Measurements from ENCODE around the gene MBOAT7. TPM values are rescaled to one million over a fixed set of nuclear protein-coding genes. Genes with fewer than 3 reads are reported as not detected.

Gene MBOAT7
- polyA plus RNA-seq, 1 donor from 2014 or later = 19.0 TPM

DNA sequence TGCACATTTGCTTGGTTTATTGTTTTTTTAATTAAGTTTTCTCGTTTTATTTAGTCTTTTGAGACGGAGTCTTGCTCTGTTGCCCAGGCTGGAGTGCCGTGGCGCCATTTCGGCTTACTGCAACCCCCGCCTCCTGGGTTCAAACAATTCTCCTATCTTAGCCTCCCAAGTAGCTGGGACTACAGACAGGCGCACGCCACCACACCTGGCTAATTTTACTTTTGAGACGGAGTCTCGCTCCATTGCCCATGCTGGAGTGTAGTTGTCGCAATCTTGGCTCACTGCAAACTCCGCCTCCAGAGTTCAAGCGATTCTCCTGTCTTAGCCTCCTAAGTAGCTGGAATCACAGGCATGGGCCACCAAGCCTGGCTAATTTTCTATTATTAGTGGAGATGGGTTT lies 12.6 kb upstream of the MBOAT7 start:
- no peaks in the 10 kb centered on the region for H3K27me3 ChIP-seq (ENCODE audit: insufficient read depth, low read depth, low read length)
- peak overlapping the region; percentile 86 for H3K9ac ChIP-seq (ENCODE audit: low read length)
- H3K9me3 ChIP-seq (ENCODE audit: low read length) = no peaks in the 10 kb centered on the region
- no peaks in the 10 kb centered on the region for H3F3A ChIP-seq (ENCODE audit: insufficient read depth, low read length, poor library complexity, severe bottlenecking)
- H3K4me2 ChIP-seq (ENCODE audit: low read length) = peak overlapping the region; percentile 87
- no peaks in the 10 kb centered on the region for H3K36me3 ChIP-seq (ENCODE audit: insufficient read depth, low read length)
- peaks cover 48% of the 10 kb centered on the region for H3K79me2 ChIP-seq (replicated peaks; ENCODE audit: insufficient read depth, low read length)
- H3K4me3 ChIP-seq (ENCODE audit: low read length) = peak overlapping the region; percentile 80
- no peaks in the 10 kb centered on the region for H3K9me2 ChIP-seq (ENCODE audit: insufficient read depth, low read length)
- TF ChIP-seq MXI1 (conservative IDR thresholded peaks at IDR 0.05; ENCODE audit: poor library complexity, severe bottlenecking) (no peak), TAF1 (IDR thresholded peaks at IDR 0.05; ENCODE audit: low read depth) (no peak), EP300 (conservative IDR thresholded peaks at IDR 0.05; ENCODE audit: poor library complexity, severe bottlenecking) (no peak), EZH2 (IDR thresholded peaks at IDR 0.05; ENCODE audit: borderline replicate concordance, insufficient read depth, low read length, poor library complexity, severe bottlenecking) (no peak), SMC3 (conservative IDR thresholded peaks at IDR 0.05; ENCODE audit: poor library complexity) (no peak), POLR2AphosphoS5 (IDR thresholded peaks at IDR 0.05) (no peak), RAD21 (conservative IDR thresholded peaks at IDR 0.05) (no peak)
- TF ChIP-seq, protein P1, sequence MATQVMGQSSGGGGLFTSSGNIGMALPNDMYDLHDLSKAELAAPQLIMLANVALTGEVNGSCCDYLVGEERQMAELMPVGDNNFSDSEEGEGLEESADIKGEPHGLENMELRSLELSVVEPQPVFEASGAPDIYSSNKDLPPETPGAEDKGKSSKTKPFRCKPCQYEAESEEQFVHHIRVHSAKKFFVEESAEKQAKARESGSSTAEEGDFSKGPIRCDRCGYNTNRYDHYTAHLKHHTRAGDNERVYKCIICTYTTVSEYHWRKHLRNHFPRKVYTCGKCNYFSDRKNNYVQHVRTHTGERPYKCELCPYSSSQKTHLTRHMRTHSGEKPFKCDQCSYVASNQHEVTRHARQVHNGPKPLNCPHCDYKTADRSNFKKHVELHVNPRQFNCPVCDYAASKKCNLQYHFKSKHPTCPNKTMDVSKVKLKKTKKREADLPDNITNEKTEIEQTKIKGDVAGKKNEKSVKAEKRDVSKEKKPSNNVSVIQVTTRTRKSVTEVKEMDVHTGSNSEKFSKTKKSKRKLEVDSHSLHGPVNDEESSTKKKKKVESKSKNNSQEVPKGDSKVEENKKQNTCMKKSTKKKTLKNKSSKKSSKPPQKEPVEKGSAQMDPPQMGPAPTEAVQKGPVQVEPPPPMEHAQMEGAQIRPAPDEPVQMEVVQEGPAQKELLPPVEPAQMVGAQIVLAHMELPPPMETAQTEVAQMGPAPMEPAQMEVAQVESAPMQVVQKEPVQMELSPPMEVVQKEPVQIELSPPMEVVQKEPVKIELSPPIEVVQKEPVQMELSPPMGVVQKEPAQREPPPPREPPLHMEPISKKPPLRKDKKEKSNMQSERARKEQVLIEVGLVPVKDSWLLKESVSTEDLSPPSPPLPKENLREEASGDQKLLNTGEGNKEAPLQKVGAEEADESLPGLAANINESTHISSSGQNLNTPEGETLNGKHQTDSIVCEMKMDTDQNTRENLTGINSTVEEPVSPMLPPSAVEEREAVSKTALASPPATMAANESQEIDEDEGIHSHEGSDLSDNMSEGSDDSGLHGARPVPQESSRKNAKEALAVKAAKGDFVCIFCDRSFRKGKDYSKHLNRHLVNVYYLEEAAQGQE (IDR thresholded peaks at IDR 0.05; ENCODE audit: borderline replicate concordance) = no peak
- TF ChIP-seq, protein P2, sequence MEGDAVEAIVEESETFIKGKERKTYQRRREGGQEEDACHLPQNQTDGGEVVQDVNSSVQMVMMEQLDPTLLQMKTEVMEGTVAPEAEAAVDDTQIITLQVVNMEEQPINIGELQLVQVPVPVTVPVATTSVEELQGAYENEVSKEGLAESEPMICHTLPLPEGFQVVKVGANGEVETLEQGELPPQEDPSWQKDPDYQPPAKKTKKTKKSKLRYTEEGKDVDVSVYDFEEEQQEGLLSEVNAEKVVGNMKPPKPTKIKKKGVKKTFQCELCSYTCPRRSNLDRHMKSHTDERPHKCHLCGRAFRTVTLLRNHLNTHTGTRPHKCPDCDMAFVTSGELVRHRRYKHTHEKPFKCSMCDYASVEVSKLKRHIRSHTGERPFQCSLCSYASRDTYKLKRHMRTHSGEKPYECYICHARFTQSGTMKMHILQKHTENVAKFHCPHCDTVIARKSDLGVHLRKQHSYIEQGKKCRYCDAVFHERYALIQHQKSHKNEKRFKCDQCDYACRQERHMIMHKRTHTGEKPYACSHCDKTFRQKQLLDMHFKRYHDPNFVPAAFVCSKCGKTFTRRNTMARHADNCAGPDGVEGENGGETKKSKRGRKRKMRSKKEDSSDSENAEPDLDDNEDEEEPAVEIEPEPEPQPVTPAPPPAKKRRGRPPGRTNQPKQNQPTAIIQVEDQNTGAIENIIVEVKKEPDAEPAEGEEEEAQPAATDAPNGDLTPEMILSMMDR (IDR thresholded peaks at IDR 0.05; ENCODE audit: poor library complexity, severe bottlenecking) = no peak
- H4K20me1 ChIP-seq (ENCODE audit: insufficient read depth) = peaks cover 13% of the 10 kb centered on the region
- no peak overlapping the region for H3K27ac ChIP-seq (ENCODE audit: low read length)
- H2AFZ ChIP-seq (ENCODE audit: low read depth, low read length) = no peak overlapping the region

DNA sequence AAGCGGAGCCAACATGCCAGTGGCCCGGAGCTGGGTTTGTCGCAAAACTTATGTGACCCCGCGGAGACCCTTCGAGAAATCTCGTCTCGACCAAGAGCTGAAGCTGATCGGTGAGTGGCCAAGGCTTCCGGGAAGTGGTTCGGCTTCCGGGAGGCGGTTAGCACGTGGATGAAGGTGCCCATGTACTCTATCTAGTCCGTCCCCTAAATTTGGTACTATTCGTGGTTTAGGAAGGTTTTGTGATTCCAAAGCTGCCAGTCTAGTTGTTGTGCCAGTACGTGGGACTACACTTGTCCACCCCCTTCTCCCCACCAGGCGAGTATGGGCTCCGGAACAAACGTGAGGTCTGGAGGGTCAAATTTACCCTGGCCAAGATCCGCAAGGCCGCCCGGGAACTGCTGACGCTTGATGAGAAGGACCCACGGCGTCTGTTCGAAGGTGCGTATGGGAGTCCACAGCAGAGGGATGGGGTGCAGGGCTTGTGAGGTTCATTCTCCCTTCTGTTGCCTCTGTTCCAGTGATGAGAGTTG lies 11.9 kb upstream of the MBOAT7 start:
- Histone ChIP-seq H3K36me3 (ENCODE audit: insufficient read depth, low read length) (no peaks in the 10 kb centered on the region), H2AFZ (ENCODE audit: low read depth, low read length) (peak overlapping the region; percentile 69)

More for the DNA sequence above, 11.9 kb upstream of the MBOAT7 start:
- peaks cover 48% of the 10 kb centered on the region for H3K79me2 ChIP-seq (replicated peaks; ENCODE audit: insufficient read depth, low read length)
- H3K27ac ChIP-seq (ENCODE audit: low read length) = peak overlapping the region; percentile 98
- no peaks in the 10 kb centered on the region for H3K9me3 ChIP-seq (ENCODE audit: low read length)
- peak overlapping the region; percentile 87 for H3K4me2 ChIP-seq (ENCODE audit: low read length)
- no peaks in the 10 kb centered on the region for H3F3A ChIP-seq (ENCODE audit: insufficient read depth, low read length, poor library complexity, severe bottlenecking)
- H3K9me2 ChIP-seq (ENCODE audit: insufficient read depth, low read length) = no peaks in the 10 kb centered on the region
- H3K4me3 ChIP-seq (ENCODE audit: low read length) = peak overlapping the region; percentile 80
- no peaks in the 10 kb centered on the region for H3K27me3 ChIP-seq (ENCODE audit: insufficient read depth, low read depth, low read length)
- peaks cover 13% of the 10 kb centered on the region for H4K20me1 ChIP-seq (ENCODE audit: insufficient read depth)
- TF ChIP-seq POLR2AphosphoS5 (IDR thresholded peaks at IDR 0.05) (no peak), MXI1 (conservative IDR thresholded peaks at IDR 0.05; ENCODE audit: poor library complexity, severe bottlenecking) (peak; percentile 82), EZH2 (IDR thresholded peaks at IDR 0.05; ENCODE audit: borderline replicate concordance, insufficient read depth, low read length, poor library complexity, severe bottlenecking) (no peak), EP300 (conservative IDR thresholded peaks at IDR 0.05; ENCODE audit: poor library complexity, severe bottlenecking) (no peak), TAF1 (IDR thresholded peaks at IDR 0.05; ENCODE audit: low read depth) (no peak), RAD21 (conservative IDR thresholded peaks at IDR 0.05) (no peak)
- TF ChIP-seq, protein P1 (IDR thresholded peaks at IDR 0.05; ENCODE audit: borderline replicate concordance) = no peak
- TF ChIP-seq, protein P2 (IDR thresholded peaks at IDR 0.05; ENCODE audit: poor library complexity, severe bottlenecking) = no peak
- peak overlapping the region; percentile 86 for H3K9ac ChIP-seq (ENCODE audit: low read length)

Measured in neural cell (in vitro differentiated cells).